ENCODE data around the gene C7orf33.

- TF ChIP-seq TAF1 (IDR thresholded peaks at IDR 0.05; ENCODE audit: borderline replicate concordance, insufficient read depth, low read length) (no peak), SIN3A (IDR thresholded peaks at IDR 0.05; ENCODE audit: borderline replicate concordance, insufficient read depth, low read length) (no peak), REST (IDR thresholded peaks at IDR 0.05; ENCODE audit: insufficient read depth in 1 of 2, low read depth in 2 of 2, low read length in 2 of 2) (no peak), POLR2AphosphoS5 (IDR thresholded peaks at IDR 0.05; ENCODE audit: low read depth, low read length) (no peak), FOXP2 (optimal IDR thresholded peaks at IDR 0.05; ENCODE audit: borderline replicate concordance, extremely low read depth, extremely low read length, insufficient read depth) (no peak)
These were observed 73.8 kb downstream of the C7orf33 start for GRCh38 chr7:148664324-148664723.
